ENCODE results near the gene ARHGAP22.
A peak's percentile ranks its signal among the peaks of the same experiment; 100 is the strongest.

- TF ChIP-seq CTCF (conservative IDR thresholded peaks at IDR 0.05; ENCODE audit: low read length) (peak; percentile 63), EZH2phosphoT487 (IDR thresholded peaks at IDR 0.05; ENCODE audit: borderline replicate concordance, low read depth, low read length) (no peak)
Measured at GRCh38 chr10:48506147-48506917, 98.5 kb downstream of the ARHGAP22 start.

Measured in OCI-LY7 (cell line).